ENCODE results near the gene CDKN2A. TPM values are rescaled to one million over a fixed set of nuclear protein-coding genes. Genes with fewer than 3 reads are reported as not detected.

Gene CDKN2A
- total RNA-seq, 1 experiment from 2014 or later, result 0.57 TPM

DNA sequence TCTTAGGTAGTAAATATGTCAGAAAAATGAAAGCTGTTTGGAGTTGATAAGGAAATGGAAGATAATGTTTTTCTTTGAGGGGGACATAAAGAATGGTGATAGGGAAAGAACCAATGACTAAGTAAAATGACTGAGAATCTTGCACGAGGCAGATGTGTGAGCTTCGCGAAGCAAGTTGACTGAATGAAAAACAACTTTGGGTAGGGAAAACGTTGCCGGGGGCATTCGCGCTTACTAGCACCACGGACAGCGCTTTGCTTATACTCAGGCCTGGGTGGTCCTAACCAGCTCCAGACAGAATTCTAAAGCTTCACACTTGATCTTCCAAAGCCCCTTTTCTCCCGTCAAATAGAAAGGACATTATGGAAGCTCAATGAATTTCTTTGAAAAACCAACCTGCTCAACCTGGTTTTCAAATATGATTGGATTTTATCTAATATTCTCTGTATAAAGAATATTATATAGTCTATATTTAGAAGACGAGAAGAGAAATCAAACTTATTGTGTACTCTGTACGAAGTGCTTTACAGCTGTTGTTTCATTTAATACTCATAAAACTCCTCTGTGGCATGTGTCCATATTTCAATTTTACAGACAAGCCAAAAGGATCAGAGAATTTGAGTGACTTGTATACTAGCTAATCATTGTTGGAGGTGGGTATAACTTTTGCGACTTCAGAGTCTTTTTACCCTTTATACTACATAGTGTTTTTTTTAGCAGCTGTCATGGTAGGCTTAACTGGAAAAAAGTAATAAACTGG, 16.9 kb upstream of the CDKN2A start:
- DNase-seq (ENCODE audit: low spot score) (peak; percentile 75), ATAC-seq (no peak)
- POLR2A ChIA-PET, result interaction anchor here (0.6 kb wide), 2 partner anchors 101 to 152 kb away, joined by 3 read pairs; no protein-coding TSS in a partner anchor
- Mint-ChIP-seq H3K36me3 (no peaks in the 10 kb centered on the region), H3K27me3 (ENCODE audit: low read depth) (peaks cover 72% of the 10 kb centered on the region), H3K4me1 (peaks cover 13% of the 10 kb centered on the region), H3K27ac (no peak overlapping the region), H3K9me3 (no peaks in the 10 kb centered on the region), H3K4me3 (no peak overlapping the region)
- CTCF ChIA-PET, result interaction anchor here (0.6 to 1.8 kb wide), 6 partner anchors 15 to 233 kb away, joined by 3 to 16 read pairs (median 4); no protein-coding TSS in a partner anchor
- TF ChIP-seq CREM (CRISPR knock-in tag; IDR thresholded peaks at IDR 0.05) (no peak), FOXK1 (CRISPR knock-in tag; IDR thresholded peaks at IDR 0.05) (0 out of 2 replicates have a peak, but pooled peaks have one; percentile 26), OVOL2 (CRISPR knock-in tag; IDR thresholded peaks at IDR 0.05; ENCODE audit: borderline replicate concordance) (no peak), NR2C2 (CRISPR knock-in tag; IDR thresholded peaks at IDR 0.05) (no peak), GABPB1 (CRISPR knock-in tag; IDR thresholded peaks at IDR 0.05) (no peak), ELF4 (CRISPR knock-in tag; IDR thresholded peaks at IDR 0.05; ENCODE audit: low read depth) (no peak), ESRRA (CRISPR knock-in tag; IDR thresholded peaks at IDR 0.05; ENCODE audit: borderline replicate concordance) (no peak)
- TF ChIP-seq, protein P1, sequence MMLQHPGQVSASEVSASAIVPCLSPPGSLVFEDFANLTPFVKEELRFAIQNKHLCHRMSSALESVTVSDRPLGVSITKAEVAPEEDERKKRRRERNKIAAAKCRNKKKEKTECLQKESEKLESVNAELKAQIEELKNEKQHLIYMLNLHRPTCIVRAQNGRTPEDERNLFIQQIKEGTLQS (CRISPR knock-in tag; conservative IDR thresholded peaks at IDR 0.05), result no peak
- TF ChIP-seq, protein P2, sequence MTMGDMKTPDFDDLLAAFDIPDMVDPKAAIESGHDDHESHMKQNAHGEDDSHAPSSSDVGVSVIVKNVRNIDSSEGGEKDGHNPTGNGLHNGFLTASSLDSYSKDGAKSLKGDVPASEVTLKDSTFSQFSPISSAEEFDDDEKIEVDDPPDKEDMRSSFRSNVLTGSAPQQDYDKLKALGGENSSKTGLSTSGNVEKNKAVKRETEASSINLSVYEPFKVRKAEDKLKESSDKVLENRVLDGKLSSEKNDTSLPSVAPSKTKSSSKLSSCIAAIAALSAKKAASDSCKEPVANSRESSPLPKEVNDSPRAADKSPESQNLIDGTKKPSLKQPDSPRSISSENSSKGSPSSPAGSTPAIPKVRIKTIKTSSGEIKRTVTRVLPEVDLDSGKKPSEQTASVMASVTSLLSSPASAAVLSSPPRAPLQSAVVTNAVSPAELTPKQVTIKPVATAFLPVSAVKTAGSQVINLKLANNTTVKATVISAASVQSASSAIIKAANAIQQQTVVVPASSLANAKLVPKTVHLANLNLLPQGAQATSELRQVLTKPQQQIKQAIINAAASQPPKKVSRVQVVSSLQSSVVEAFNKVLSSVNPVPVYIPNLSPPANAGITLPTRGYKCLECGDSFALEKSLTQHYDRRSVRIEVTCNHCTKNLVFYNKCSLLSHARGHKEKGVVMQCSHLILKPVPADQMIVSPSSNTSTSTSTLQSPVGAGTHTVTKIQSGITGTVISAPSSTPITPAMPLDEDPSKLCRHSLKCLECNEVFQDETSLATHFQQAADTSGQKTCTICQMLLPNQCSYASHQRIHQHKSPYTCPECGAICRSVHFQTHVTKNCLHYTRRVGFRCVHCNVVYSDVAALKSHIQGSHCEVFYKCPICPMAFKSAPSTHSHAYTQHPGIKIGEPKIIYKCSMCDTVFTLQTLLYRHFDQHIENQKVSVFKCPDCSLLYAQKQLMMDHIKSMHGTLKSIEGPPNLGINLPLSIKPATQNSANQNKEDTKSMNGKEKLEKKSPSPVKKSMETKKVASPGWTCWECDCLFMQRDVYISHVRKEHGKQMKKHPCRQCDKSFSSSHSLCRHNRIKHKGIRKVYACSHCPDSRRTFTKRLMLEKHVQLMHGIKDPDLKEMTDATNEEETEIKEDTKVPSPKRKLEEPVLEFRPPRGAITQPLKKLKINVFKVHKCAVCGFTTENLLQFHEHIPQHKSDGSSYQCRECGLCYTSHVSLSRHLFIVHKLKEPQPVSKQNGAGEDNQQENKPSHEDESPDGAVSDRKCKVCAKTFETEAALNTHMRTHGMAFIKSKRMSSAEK (CRISPR knock-in tag; IDR thresholded peaks at IDR 0.05; ENCODE audit: borderline replicate concordance), result no peak
- TF ChIP-seq, protein P3, sequence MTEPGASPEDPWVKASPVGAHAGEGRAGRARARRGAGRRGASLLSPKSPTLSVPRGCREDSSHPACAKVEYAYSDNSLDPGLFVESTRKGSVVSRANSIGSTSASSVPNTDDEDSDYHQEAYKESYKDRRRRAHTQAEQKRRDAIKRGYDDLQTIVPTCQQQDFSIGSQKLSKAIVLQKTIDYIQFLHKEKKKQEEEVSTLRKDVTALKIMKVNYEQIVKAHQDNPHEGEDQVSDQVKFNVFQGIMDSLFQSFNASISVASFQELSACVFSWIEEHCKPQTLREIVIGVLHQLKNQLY (CRISPR knock-in tag; IDR thresholded peaks at IDR 0.05), result no peak
- TF ChIP-seq, protein P4, sequence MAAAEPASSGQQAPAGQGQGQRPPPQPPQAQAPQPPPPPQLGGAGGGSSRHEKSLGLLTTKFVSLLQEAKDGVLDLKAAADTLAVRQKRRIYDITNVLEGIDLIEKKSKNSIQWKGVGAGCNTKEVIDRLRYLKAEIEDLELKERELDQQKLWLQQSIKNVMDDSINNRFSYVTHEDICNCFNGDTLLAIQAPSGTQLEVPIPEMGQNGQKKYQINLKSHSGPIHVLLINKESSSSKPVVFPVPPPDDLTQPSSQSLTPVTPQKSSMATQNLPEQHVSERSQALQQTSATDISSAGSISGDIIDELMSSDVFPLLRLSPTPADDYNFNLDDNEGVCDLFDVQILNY (CRISPR knock-in tag; IDR thresholded peaks at IDR 0.05), result no peak
- TF ChIP-seq, protein P5, sequence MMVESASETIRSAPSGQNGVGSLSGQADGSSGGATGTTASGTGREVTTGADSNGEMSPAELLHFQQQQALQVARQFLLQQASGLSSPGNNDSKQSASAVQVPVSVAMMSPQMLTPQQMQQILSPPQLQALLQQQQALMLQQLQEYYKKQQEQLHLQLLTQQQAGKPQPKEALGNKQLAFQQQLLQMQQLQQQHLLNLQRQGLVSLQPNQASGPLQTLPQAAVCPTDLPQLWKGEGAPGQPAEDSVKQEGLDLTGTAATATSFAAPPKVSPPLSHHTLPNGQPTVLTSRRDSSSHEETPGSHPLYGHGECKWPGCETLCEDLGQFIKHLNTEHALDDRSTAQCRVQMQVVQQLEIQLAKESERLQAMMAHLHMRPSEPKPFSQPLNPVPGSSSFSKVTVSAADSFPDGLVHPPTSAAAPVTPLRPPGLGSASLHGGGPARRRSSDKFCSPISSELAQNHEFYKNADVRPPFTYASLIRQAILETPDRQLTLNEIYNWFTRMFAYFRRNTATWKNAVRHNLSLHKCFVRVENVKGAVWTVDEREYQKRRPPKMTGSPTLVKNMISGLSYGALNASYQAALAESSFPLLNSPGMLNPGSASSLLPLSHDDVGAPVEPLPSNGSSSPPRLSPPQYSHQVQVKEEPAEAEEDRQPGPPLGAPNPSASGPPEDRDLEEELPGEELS (CRISPR knock-in tag; IDR thresholded peaks at IDR 0.05), result 0 out of 2 replicates have a peak, but pooled peaks have one; percentile 56

DNA sequence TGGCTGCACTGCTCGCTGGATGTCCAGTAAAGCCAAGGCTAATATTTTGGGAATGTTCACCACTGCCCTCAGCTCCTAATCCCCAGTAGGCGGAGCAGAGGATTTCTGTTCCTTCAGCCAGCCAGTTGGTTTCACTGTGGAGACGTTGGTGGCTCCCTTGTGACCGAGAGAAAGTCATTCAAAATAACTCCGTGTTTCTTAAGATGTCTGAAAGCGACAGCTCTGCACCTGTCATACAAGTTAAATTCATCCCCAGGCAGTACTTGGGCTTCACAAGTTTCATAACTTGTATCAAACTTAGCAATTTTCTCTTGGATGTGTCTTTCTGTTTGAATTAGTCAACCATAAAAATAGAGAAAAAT, 15.3 kb upstream of the CDKN2A start:
- CTCF ChIA-PET, result interaction anchor here (1.0 to 3.1 kb wide), 28 partner anchors 10 to 234 kb away, joined by 3 to 60 read pairs (median 6); partner anchors contain the start of genes CDKN2A, CDKN2B-AS1 and MTAP
- ATAC-seq (no peak), DNase-seq (ENCODE audit: low spot score) (no peak)
- no peaks in the 10 kb centered on the region for H3K36me3 Mint-ChIP-seq
- POLR2A ChIA-PET, result interaction anchor here (1.8 kb wide), 1 partner anchor 207 kb away, joined by 6 read pairs; the partner anchor contains the start of gene MTAP
- peaks cover 26% of the 10 kb centered on the region for H3K4me1 Mint-ChIP-seq
- no peaks in the 10 kb centered on the region for H3K9me3 Mint-ChIP-seq
- H3K27ac Mint-ChIP-seq, result no peak overlapping the region
- peak overlapping the region; percentile 91 for H3K4me3 Mint-ChIP-seq
- H3K27me3 Mint-ChIP-seq (ENCODE audit: low read depth), result peaks cover 85% of the 10 kb centered on the region
- TF ChIP-seq, protein P6, sequence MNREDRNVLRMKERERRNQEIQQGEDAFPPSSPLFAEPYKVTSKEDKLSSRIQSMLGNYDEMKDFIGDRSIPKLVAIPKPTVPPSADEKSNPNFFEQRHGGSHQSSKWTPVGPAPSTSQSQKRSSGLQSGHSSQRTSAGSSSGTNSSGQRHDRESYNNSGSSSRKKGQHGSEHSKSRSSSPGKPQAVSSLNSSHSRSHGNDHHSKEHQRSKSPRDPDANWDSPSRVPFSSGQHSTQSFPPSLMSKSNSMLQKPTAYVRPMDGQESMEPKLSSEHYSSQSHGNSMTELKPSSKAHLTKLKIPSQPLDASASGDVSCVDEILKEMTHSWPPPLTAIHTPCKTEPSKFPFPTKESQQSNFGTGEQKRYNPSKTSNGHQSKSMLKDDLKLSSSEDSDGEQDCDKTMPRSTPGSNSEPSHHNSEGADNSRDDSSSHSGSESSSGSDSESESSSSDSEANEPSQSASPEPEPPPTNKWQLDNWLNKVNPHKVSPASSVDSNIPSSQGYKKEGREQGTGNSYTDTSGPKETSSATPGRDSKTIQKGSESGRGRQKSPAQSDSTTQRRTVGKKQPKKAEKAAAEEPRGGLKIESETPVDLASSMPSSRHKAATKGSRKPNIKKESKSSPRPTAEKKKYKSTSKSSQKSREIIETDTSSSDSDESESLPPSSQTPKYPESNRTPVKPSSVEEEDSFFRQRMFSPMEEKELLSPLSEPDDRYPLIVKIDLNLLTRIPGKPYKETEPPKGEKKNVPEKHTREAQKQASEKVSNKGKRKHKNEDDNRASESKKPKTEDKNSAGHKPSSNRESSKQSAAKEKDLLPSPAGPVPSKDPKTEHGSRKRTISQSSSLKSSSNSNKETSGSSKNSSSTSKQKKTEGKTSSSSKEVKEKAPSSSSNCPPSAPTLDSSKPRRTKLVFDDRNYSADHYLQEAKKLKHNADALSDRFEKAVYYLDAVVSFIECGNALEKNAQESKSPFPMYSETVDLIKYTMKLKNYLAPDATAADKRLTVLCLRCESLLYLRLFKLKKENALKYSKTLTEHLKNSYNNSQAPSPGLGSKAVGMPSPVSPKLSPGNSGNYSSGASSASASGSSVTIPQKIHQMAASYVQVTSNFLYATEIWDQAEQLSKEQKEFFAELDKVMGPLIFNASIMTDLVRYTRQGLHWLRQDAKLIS (CRISPR knock-in tag; IDR thresholded peaks at IDR 0.05; ENCODE audit: borderline replicate concordance), result no peak
- no peak for TF ChIP-seq ZNF138 (CRISPR knock-in tag; conservative IDR thresholded peaks at IDR 0.05)
- TF ChIP-seq, protein P7, sequence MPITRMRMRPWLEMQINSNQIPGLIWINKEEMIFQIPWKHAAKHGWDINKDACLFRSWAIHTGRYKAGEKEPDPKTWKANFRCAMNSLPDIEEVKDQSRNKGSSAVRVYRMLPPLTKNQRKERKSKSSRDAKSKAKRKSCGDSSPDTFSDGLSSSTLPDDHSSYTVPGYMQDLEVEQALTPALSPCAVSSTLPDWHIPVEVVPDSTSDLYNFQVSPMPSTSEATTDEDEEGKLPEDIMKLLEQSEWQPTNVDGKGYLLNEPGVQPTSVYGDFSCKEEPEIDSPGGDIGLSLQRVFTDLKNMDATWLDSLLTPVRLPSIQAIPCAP (CRISPR knock-in tag; IDR thresholded peaks at IDR 0.05), result no peak
- TF ChIP-seq, protein P8, sequence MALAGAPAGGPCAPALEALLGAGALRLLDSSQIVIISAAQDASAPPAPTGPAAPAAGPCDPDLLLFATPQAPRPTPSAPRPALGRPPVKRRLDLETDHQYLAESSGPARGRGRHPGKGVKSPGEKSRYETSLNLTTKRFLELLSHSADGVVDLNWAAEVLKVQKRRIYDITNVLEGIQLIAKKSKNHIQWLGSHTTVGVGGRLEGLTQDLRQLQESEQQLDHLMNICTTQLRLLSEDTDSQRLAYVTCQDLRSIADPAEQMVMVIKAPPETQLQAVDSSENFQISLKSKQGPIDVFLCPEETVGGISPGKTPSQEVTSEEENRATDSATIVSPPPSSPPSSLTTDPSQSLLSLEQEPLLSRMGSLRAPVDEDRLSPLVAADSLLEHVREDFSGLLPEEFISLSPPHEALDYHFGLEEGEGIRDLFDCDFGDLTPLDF (CRISPR knock-in tag; IDR thresholded peaks at IDR 0.05), result no peak
- TF ChIP-seq, protein P9, sequence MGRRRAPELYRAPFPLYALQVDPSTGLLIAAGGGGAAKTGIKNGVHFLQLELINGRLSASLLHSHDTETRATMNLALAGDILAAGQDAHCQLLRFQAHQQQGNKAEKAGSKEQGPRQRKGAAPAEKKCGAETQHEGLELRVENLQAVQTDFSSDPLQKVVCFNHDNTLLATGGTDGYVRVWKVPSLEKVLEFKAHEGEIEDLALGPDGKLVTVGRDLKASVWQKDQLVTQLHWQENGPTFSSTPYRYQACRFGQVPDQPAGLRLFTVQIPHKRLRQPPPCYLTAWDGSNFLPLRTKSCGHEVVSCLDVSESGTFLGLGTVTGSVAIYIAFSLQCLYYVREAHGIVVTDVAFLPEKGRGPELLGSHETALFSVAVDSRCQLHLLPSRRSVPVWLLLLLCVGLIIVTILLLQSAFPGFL (CRISPR knock-in tag; IDR thresholded peaks at IDR 0.05; ENCODE audit: borderline replicate concordance), result no peak

All from WTC11 (cell line).